Measurements from ENCODE around the gene TRMT2B. TPM values are rescaled to one million over a fixed set of nuclear protein-coding genes. Genes with fewer than 3 reads are reported as not detected.
"Not testable (repeated sequence)": the region's sequence is repeated elsewhere in the genome, so short reads cannot be mapped to it uniquely, and the experiment has no call there.

TRMT2B gene
- total RNA-seq, 1 experiment from 2014 or later, result 39.7 TPM

GRCh38 chrX:101022020-101022419, 29.9 kb downstream of the TRMT2B start:
- POLR2A ChIA-PET, result no interaction called here
- no peak for TF ChIP-seq POLR2AphosphoS5 (IDR thresholded peaks at IDR 0.05; ENCODE audit: low read depth, low read length)
- TF ChIP-seq SIN3A (IDR thresholded peaks at IDR 0.05; ENCODE audit: borderline replicate concordance, insufficient read depth, low read depth, low read length), result no peak
- TF ChIP-seq REST (IDR thresholded peaks at IDR 0.05; ENCODE audit: insufficient read depth in 1 of 2, low read depth in 2 of 2, low read length in 1 of 2), result no peak
- TF ChIP-seq TCF7L2 (IDR thresholded peaks at IDR 0.05; ENCODE audit: low read depth, low read length), result no peak
- no peak for TF ChIP-seq CTCF (IDR thresholded peaks at IDR 0.05)
- in situ Hi-C loops (cut with HindIII; ENCODE audit: low pct_unique_long_range_greater_than_20kb, low sequenced_read_pairs) (no loop called here), intact Hi-C loops (cut with micrococcal nuclease; ENCODE audit: unreplicated experiment) (no loop called here)
- DNase-seq (ENCODE audit: low read depth, low spot score), result no peak
- peaks cover 2% of the 10 kb centered on the region; the same call in 1 of the 2 replicates for H3K36me3 ChIP-seq (ENCODE audit: control insufficient read depth, insufficient read depth, low read length)
- H3K4me3 ChIP-seq (ENCODE audit: low read depth in 2 of 2, low read length in 2 of 2), result no peak overlapping the region
- no peaks in the 10 kb centered on the region for H3K4me1 ChIP-seq (ENCODE audit: control insufficient read depth, insufficient read depth, low read length)
- no peak for ATAC-seq
- BruUV-seq (replicated peaks), result no TSS peak
- no peaks in the 10 kb centered on the region for H3K27me3 ChIP-seq (ENCODE audit: control insufficient read depth, insufficient read depth, low read length)
- no peak overlapping the region for H3K27ac ChIP-seq (ENCODE audit: low read length)
- CTCF ChIA-PET, result no interaction called here
- H3K9me3 ChIP-seq (ENCODE audit: control insufficient read depth, insufficient read depth, low read depth, low read length), result no peaks in the 10 kb centered on the region

GRCh38 chrX:101012031-101012430, 39.9 kb downstream of the TRMT2B start:
- H3K4me1 ChIP-seq (ENCODE audit: control insufficient read depth, insufficient read depth, low read length); POLR2A ChIA-PET; H3K9me3 ChIP-seq (ENCODE audit: control insufficient read depth, insufficient read depth, low read depth, low read length); intact Hi-C loops (cut with micrococcal nuclease; ENCODE audit: unreplicated experiment); H3K27me3 ChIP-seq (ENCODE audit: control insufficient read depth, insufficient read depth, low read length); CTCF ChIA-PET; H3K4me3 ChIP-seq (ENCODE audit: low read depth in 2 of 2, low read length in 2 of 2); H3K27ac ChIP-seq (ENCODE audit: low read length); H3K36me3 ChIP-seq (ENCODE audit: control insufficient read depth, insufficient read depth, low read length); BruUV-seq (replicated peaks); DNase-seq (ENCODE audit: low read depth, low spot score); ATAC-seq; in situ Hi-C loops (cut with HindIII; ENCODE audit: low pct_unique_long_range_greater_than_20kb, low sequenced_read_pairs): not testable (repeated sequence)

GRCh38 chrX:101009090-101009489, 42.8 kb downstream of the TRMT2B start:
- Histone ChIP-seq H3K4me3 (ENCODE audit: low read depth in 2 of 2, low read length in 2 of 2) (no peak overlapping the region), H3K36me3 (ENCODE audit: control insufficient read depth, insufficient read depth, low read length) (peaks cover 5% of the 10 kb centered on the region; the same call in 1 of the 2 replicates), H3K27me3 (ENCODE audit: control insufficient read depth, insufficient read depth, low read length) (no peaks in the 10 kb centered on the region), H3K4me1 (ENCODE audit: control insufficient read depth, insufficient read depth, low read length) (no peaks in the 10 kb centered on the region), H3K27ac (ENCODE audit: low read length) (no peak overlapping the region), H3K9me3 (ENCODE audit: control insufficient read depth, insufficient read depth, low read depth, low read length) (no peaks in the 10 kb centered on the region)
- ChIA-PET CTCF (no interaction called here), POLR2A (no interaction called here)
- BruUV-seq (replicated peaks), result no TSS peak
- intact Hi-C loops (cut with micrococcal nuclease; ENCODE audit: unreplicated experiment) (no loop called here), in situ Hi-C loops (cut with HindIII; ENCODE audit: low pct_unique_long_range_greater_than_20kb, low sequenced_read_pairs) (no loop called here)
- DNase-seq (ENCODE audit: low read depth, low spot score), result no peak
- ATAC-seq, result no peak
- TF ChIP-seq REST (IDR thresholded peaks at IDR 0.05; ENCODE audit: insufficient read depth in 1 of 2, low read depth in 2 of 2, low read length in 1 of 2), result no peak
- no peak for TF ChIP-seq CTCF (IDR thresholded peaks at IDR 0.05)
- TF ChIP-seq TCF7L2 (IDR thresholded peaks at IDR 0.05; ENCODE audit: low read depth, low read length), result no peak
- no peak for TF ChIP-seq POLR2AphosphoS5 (IDR thresholded peaks at IDR 0.05; ENCODE audit: low read depth, low read length)
- no peak for TF ChIP-seq SIN3A (IDR thresholded peaks at IDR 0.05; ENCODE audit: borderline replicate concordance, insufficient read depth, low read depth, low read length)

All from Panc1 (cell line).